ENCODE measurements around the gene THAP10. TPM values are rescaled to one million over a fixed set of nuclear protein-coding genes. Genes with fewer than 3 reads are reported as not detected.
A peak's percentile ranks its signal among the peaks of the same experiment; 100 is the strongest.

Gene THAP10
- total and polyA plus RNA-seq, 2 donors (not counting 1 experiment from before 2014, with no cell fraction given), result 0.07 to 0.37 TPM

GRCh38 chr15:70855764-70856163 is 36.5 kb downstream of the THAP10 start:
- Histone ChIP-seq H4K20me1 (ENCODE audit: control insufficient read depth, insufficient read depth, low read length, poor library complexity, severe bottlenecking) (no peaks in the 10 kb centered on the region), H3K27ac (ENCODE audit: low read length in 2 of 2) (no peak overlapping the region), H2AFZ (ENCODE audit: insufficient read depth, low read depth, low read length, poor library complexity, severe bottlenecking) (no peak overlapping the region), H3K79me2 (ENCODE audit: control insufficient read depth, insufficient read depth, low read length) (no peaks in the 10 kb centered on the region), H3K9me3 (ENCODE audit: control extremely low read depth in 1 of 3, control insufficient read depth in 2 of 3, insufficient read depth in 1 of 3, low read length in 2 of 3) (peaks cover 0 to 2% (median 0%) of the 10 kb centered on the region in 3 donors), H3K36me3 (replicated peaks in 1 of 2; ENCODE audit: control extremely low read depth in 1 of 2, control insufficient read depth in 1 of 2, extremely low read depth in 1 of 2, insufficient read depth in 2 of 2, low read length in 1 of 2) (no peaks in the 10 kb centered on the region), H3K9ac (ENCODE audit: low read length) (no peak overlapping the region), H3K4me1 (ENCODE audit: control insufficient read depth in 2 of 2, insufficient read depth in 2 of 2, low read length in 2 of 2) (peaks cover 0 to 9% of the 10 kb centered on the region in 2 donors), H3K4me2 (replicated peaks; ENCODE audit: low read depth, low read length, poor library complexity, severe bottlenecking) (no peak overlapping the region), H3K27me3 (replicated peaks in 1 of 4; ENCODE audit: control extremely low read depth in 1 of 4, control insufficient read depth in 3 of 4, insufficient read depth in 4 of 4, low read length in 3 of 4) (peaks cover 0 to 24% (median 13%) of the 10 kb centered on the region in 4 experiments), H3K4me3 (ENCODE audit: control extremely low read depth in 1 of 5, extremely low read depth in 1 of 5, insufficient read depth in 1 of 5, low read depth in 2 of 5, low read length in 4 of 5) (no peak overlapping the region)
- no peak overlapping the region for H3K27ac Mint-ChIP-seq
- H3K4me1 Mint-ChIP-seq, result peaks cover 11% of the 10 kb centered on the region
- no peak for ATAC-seq (ENCODE audit: low read depth)
- POLR2A ChIA-PET, result no interaction called here
- TF ChIP-seq EZH2 (IDR thresholded peaks at IDR 0.05; ENCODE audit: borderline replicate concordance, insufficient read depth, low read depth, low read length, poor library complexity, severe bottlenecking) (no peak), CTCF (IDR thresholded peaks at IDR 0.05) (no peak)
- intact Hi-C loops (cut with micrococcal nuclease), result no loop called here
- peaks cover 50% of the 10 kb centered on the region for H3K27me3 Mint-ChIP-seq
- DNase-seq, result no peak
- CTCF ChIA-PET, result no interaction called here
- 63% methylated on average over 1 of the region's 2 CpGs for WGBS (ENCODE audit: insufficient coverage)
- no peaks in the 10 kb centered on the region for H3K9me3 Mint-ChIP-seq (ENCODE audit: insufficient read depth)
- no peak overlapping the region for H3K4me3 Mint-ChIP-seq

- H3K27ac ChIP-seq (ENCODE audit: low read length in 2 of 2), result no peak overlapping the region
- TF ChIP-seq CTCF (IDR thresholded peaks at IDR 0.05) (no peak), EZH2 (IDR thresholded peaks at IDR 0.05; ENCODE audit: borderline replicate concordance, insufficient read depth, low read depth, low read length, poor library complexity, severe bottlenecking) (no peak)
- H3K27ac Mint-ChIP-seq, result no peak overlapping the region
- H3K4me1 ChIP-seq (ENCODE audit: control insufficient read depth in 2 of 2, insufficient read depth in 2 of 2, low read length in 2 of 2), result peaks cover 0 to 9% of the 10 kb centered on the region in 2 donors
- ATAC-seq (ENCODE audit: low read depth), result no peak
- H3K9ac ChIP-seq (ENCODE audit: low read length), result no peak overlapping the region
- intact Hi-C loops (cut with micrococcal nuclease), result no loop called here
- peaks cover 0 to 2% (median 0%) of the 10 kb centered on the region in 3 donors for H3K9me3 ChIP-seq (ENCODE audit: control extremely low read depth in 1 of 3, control insufficient read depth in 2 of 3, insufficient read depth in 1 of 3, low read length in 2 of 3)
- H3K4me3 Mint-ChIP-seq, result peak overlapping the region; percentile 82
- POLR2A ChIA-PET, result no interaction called here
- no peaks in the 10 kb centered on the region for H3K79me2 ChIP-seq (ENCODE audit: control insufficient read depth, insufficient read depth, low read length)
- WGBS (ENCODE audit: insufficient coverage), result 66% methylated on average over 4 of the region's 4 CpGs
- H3K27me3 ChIP-seq (replicated peaks in 1 of 4; ENCODE audit: control extremely low read depth in 1 of 4, control insufficient read depth in 3 of 4, insufficient read depth in 4 of 4, low read length in 3 of 4), result peaks cover 0 to 24% (median 18%) of the 10 kb centered on the region in 4 experiments
- peak overlapping the region; percentile 73 for H3K4me2 ChIP-seq (replicated peaks; ENCODE audit: low read depth, low read length, poor library complexity, severe bottlenecking)
- peaks cover 11% of the 10 kb centered on the region for H3K4me1 Mint-ChIP-seq
- H3K27me3 Mint-ChIP-seq, result peaks cover 56% of the 10 kb centered on the region
- no peak overlapping the region for H2AFZ ChIP-seq (ENCODE audit: insufficient read depth, low read depth, low read length, poor library complexity, severe bottlenecking)
- H3K36me3 ChIP-seq (replicated peaks in 1 of 2; ENCODE audit: control extremely low read depth in 1 of 2, control insufficient read depth in 1 of 2, extremely low read depth in 1 of 2, insufficient read depth in 2 of 2, low read length in 1 of 2), result no peaks in the 10 kb centered on the region
- H3K4me3 ChIP-seq (ENCODE audit: control extremely low read depth in 1 of 5, extremely low read depth in 1 of 5, insufficient read depth in 1 of 5, low read depth in 2 of 5, low read length in 4 of 5), result no peak overlapping the region
- no peaks in the 10 kb centered on the region for H4K20me1 ChIP-seq (ENCODE audit: control insufficient read depth, insufficient read depth, low read length, poor library complexity, severe bottlenecking)
- H3K9me3 Mint-ChIP-seq (ENCODE audit: insufficient read depth), result no peaks in the 10 kb centered on the region
- DNase-seq, result no peak
- CTCF ChIA-PET, result no interaction called here
Observed at GRCh38 chr15:70854666-70854976, 37.6 kb downstream of the THAP10 start.

Measured in B cell (primary cell).